Testis (tissue), 2 donors: ENCODE data around the gene ADRA2C.

Source experiments
- POLR2A ChIP-seq: fragments of 450-650 bp; IDR thresholded peaks from one replicate; pipeline ENCODE4 v1.6.1; 2017; ENCODE audit warnings: antibody characterized with exemption, mild to moderate bottlenecking, moderate library complexity
- TF ChIP-seq, protein P1 (sequence below), 3 experiments: fragments of 450-650 bp in 2 of 3; fragments of 200-600 bp in 1 of 3; sonication (generic) in 1 of 3; IDR thresholded peaks; one replicate each; pipeline ENCODE4 v1.5.1; 2016 to 2019; ENCODE audit warnings: antibody characterized with exemption in 3 of 3, mild to moderate bottlenecking in 2 of 3, moderate library complexity in 1 of 3

- TF ChIP-seq, protein P1, sequence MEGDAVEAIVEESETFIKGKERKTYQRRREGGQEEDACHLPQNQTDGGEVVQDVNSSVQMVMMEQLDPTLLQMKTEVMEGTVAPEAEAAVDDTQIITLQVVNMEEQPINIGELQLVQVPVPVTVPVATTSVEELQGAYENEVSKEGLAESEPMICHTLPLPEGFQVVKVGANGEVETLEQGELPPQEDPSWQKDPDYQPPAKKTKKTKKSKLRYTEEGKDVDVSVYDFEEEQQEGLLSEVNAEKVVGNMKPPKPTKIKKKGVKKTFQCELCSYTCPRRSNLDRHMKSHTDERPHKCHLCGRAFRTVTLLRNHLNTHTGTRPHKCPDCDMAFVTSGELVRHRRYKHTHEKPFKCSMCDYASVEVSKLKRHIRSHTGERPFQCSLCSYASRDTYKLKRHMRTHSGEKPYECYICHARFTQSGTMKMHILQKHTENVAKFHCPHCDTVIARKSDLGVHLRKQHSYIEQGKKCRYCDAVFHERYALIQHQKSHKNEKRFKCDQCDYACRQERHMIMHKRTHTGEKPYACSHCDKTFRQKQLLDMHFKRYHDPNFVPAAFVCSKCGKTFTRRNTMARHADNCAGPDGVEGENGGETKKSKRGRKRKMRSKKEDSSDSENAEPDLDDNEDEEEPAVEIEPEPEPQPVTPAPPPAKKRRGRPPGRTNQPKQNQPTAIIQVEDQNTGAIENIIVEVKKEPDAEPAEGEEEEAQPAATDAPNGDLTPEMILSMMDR (IDR thresholded peaks at IDR 0.05): no peak
- TF ChIP-seq POLR2A: no peak
Measured at GRCh38 chr4:3725936-3726870, 40.0 kb upstream of the ADRA2C start.
